Measurements from ENCODE around the gene GRK7.

The GRK7 gene

GRCh38 chr3:141763088-141763750, at the start of gene GRK7:
GRK7 (plus strand) TSS chr3:141763408; CDS start chr3:141778285, 14,877 bp downstream.
- no peak for DNase-seq

DNA sequence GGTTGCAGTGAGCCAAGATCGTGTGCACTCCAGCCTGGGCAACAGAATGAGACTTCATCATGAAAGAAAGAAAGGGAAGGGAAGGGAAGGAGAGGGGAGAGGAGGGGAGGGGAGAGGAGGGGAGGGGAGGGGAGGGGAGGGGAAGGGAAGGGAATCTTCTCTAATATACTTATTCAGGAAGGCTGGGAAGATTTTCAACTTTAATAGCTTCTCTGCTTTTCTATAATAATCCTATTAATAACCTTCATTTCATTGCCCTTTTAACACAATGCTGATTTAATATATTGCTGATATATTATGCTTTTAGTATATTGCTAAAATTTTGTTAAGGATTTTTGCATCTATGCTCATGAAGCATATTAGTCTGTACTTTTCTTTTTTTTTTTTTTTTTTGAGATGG, 48.5 kb upstream of the GRK7 start:
- DNase-seq, result no peak

DNA sequence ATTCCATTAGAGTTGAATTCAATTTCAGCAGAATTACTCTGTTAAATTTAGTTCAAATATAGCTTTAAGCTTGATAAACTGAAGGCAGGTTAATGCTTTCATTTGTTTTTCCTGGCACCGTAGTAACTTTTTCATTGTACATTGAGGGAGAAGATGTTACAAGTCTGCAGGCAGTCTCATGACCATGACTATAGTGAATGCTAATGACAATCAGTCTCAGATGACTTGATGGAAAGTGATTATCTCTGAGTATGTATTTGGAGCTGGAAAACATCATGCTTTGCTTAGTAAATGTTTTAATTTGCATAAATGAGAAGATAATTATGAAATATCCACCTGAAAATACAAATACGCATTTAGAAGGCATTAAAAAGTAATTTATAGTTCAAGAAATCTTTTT, 41.1 kb upstream of the GRK7 start:
- no peak for DNase-seq

- no peak for DNase-seq
These were observed 40.6 kb upstream of the GRK7 start for GRCh38 chr3:141722648-141723047.

GRCh38 chr3:141723255-141723654, 40.0 kb upstream of the GRK7 start:
- no peak for DNase-seq

GRCh38 chr3:141724186-141724585, 39.0 kb upstream of the GRK7 start:
- DNase-seq, result no peak

DNA sequence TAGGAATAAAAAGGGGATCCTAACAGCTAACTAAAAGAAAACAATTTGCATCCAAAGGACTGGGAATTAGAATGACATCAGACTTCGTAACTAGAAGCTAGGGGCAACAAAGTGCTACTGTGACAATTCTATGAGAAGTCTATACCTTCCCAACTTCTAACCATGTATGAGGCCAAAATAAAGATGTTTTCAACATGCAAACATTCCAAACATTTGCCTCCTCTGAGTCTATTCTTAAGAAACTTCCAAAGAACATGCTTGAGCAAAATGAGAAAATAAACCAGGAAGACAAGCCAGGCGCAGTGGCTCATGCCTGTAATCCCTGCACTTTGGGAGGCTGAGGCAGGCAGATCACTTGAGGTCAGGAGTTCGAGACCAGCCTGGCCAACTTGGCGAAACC, 38.2 kb upstream of the GRK7 start:
- no peak for DNase-seq

DNA sequence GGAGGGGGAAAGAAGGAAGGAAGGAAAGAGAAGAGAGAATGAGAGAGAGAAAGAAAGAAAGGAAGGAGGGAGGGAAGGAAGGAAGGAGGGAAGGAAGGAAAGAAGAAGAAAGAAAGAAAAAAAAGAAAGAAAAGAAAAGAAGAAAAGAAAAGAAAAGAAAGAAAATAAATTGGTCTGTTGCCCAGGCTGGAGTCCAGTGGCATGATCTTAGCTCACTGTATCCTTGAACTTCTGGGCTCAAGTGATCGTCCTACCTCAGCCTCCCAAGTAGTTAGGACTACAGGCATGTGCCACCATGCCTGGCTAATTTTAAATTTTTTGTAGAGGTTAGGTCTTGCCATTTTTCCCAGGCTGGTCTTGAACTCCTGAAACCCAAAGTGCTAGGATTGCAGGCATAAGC, 36.7 kb upstream of the GRK7 start:
- DNase-seq, result no peak

- DNase-seq, result no peak
These were observed 34.8 kb upstream of the GRK7 start for GRCh38 chr3:141728355-141728892.

DNA sequence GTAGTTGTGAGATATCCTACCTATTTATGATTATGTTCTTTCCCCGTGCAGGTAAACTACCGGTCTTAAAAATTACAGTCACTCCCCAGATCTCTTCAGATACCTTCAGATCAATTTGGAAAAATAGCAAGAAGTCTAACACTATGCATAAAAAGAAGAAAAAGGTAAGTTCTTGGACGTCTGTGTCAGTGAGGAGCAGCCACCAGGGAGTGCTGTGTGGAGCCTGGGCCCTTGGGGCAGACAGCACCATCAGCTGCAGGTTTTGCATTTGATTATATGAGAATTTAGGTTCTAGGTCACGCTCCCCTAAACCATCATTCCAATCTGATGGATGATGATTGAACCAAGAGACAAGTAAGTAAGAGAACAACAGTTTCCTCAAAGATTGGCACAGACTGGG, 34.0 kb upstream of the GRK7 start:
- no peak for DNase-seq

DNA sequence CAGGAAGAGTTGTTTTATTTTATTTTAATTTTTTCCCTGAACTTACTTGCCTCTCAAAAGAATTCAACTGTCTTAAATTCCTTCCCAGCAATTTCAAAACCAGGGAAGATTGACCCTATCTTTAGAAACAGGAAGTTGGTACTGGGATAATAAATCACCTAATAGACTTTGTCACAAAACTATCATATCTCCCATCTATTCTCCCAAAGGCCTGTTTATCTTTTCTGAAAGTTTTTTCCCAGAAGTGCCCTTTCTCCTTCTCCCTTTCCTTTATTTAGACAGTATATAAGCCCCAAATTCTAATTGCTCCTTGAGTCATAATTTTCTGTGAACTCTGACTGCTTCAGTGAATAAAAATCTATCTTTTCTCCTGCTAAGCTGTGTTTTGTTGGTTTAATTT, 28.0 kb upstream of the GRK7 start:
- DNase-seq, result no peak

DNA sequence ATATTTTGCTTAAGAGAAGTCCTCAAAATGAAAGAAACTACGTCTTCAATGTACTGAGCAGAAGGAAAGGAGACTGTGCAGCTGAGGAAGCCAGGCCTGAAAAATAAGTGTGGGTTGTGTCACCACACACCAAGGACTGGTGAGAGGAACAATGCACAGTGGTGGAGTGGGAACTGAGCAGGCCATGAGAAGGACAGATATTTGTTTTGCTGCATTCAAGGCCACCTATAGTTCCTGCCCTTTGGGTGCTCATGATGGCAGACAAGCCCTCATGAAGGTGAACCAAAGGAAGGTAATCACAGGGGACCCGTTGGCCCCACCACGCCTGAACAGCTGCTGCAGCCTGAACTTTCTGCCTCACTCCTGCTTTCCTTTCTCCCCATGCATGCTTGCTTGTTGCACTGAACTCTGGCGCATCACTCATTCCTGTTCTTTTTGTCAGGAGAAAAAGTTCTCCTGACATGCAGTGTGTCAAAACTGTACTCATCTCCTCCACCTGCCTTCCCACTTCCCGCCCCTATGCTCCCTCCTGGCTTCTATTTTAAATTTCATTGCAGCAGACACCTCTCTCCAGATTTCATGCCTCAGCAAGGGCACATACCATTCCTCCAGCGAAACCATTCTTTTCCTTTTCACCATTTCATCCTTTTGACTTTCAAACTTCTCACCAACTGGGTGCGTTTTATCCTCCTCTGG, 27.3 kb upstream of the GRK7 start:
- peak in 1 of 58 donors; percentile 22 for DNase-seq

GRCh38 chr3:141737093-141737492, 26.1 kb upstream of the GRK7 start:
- peak in 2 of 58 donors; percentile 2 to 4 for DNase-seq

GRCh38 chr3:141737678-141738021, 25.6 kb upstream of the GRK7 start:
- no peak for DNase-seq

DNA sequence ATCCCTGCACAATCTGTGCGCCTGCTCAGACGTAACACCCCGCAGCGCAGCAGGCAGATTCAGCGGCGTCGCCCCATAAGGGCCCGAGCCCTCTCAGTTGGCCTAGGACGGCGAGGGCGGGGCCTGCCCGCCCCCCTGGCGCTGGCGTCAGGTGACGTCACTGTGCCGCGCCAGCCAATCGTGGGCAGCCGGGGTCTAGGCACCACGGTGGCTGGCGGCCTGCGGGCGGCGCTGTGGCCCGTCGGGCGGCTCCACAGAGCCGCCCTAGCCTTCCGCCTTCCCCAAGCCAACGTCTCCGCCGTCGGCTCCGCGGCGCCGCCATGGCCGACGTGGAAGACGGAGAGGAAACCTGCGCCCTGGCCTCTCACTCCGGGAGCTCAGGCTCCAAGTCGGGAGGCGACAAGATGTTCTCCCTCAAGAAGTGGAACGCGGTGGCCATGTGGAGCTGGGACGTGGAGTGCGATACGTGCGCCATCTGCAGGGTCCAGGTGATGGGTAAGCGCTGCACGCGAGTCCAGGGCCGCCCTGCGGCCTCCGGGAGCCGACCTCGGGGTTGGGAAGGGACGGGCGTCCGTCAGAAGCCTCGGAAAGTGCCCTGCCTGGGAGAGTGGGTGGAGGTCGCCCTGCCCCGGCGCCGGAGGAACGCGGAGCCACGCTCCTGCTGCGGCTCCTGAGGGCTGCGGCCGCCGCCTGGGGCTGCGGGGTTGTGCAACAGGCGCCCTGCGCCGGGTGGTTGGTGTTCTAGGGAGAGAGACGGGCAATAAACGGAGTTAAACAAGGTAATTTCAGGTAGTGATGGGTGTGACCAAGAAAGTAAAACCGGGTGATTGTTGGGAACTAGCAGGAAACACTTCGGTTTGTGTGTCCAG, 25.0 kb upstream of the GRK7 start, which contains the start of gene RNF7:
RNF7 (plus strand) TSS at position 277 of the 869 bp plus-strand sequence; CDS start at position 321, 44 bp downstream.
- DNase-seq, result peak; percentile 72 to 95 (median 90)

DNA sequence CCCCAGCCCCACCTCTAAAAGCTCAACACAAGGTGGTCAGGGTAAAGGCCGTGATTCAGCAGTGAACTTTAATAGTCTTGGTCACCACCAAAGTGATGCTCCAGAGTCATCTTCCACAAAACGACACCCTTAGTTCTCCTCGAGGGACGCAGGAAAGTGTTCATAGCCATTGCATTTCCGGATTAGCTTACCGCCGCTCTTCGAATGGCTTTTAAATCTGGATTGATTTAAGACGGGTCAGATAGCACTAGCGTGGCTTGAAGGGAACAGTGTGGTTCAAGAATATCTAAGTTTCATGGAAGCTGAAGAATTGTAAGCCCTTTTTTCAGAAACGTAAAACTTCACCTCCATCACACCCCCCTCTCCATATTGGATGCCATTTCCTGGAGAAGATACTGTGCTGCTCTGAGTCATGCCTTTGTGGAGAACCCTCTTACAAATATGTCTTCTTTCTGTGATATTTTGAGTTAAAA, 24.3 kb upstream of the GRK7 start:
- DNase-seq, result peak in 9 of 58 donors; percentile 25 to 43 (median 33)

DNA sequence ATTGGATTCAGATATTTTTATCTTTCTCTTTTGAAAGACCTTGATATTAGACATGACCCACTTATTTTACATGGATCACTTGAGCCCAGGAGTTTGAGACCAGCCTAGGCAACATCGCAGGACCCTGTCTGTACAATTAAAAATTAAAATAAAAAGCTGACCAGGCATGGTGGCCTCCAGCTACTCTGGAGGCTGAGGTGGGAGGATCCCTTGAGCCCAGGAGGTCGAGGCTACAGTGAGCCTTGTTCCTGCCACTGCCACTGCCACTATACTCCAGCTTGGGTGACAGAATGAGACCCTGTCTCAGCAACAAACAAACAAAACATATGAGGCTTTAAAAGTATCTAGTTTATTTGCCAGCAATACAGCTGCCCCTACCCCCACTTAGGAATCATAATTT, 23.5 kb upstream of the GRK7 start:
- no peak for DNase-seq

DNA sequence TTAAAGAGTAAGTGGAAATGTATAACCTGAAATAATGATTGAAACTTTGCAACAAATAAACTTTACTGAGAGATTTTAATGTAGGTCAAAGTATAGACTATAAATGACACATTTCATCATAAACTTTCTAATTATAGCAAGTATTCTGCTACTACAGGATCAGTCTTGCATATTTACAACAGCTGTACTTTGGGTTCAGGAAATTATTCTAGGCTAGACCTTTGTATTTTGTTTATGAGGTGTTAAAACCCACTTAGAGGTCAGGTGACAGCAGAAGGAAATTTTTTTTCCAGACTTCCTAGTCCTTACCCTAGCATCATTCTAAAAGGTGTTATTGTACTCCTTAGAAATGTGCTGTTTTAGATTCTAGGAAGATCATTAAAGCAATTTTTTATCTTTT, 22.9 kb upstream of the GRK7 start:
- DNase-seq, result no peak

- no peak for DNase-seq
These were observed 19.9 kb upstream of the GRK7 start for GRCh38 chr3:141743305-141743704.

DNA sequence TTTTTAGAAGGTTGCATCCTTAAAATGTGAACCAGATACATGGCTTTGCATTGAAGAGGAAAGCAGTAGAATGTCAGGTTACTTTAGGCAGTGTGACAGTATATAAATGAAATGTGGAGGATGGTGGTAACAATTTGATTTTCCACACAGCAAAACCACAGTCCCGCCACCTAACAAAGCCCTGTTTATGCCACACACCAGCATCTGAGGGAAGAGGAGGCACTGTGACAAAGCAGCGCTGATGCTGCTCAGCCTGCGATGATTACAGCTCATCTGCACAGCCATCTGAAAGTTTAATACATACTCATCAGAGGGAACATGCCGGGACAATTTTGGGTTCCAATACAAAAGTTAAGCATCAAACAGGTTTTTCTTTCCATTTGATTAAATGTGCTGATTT, 16.2 kb upstream of the GRK7 start:
- DNase-seq, result peak in 28 of 58 donors; percentile 0 to 56 (median 19)

GRCh38 chr3:141753399-141753798, 9.8 kb upstream of the GRK7 start:
- DNase-seq, result no peak

GRCh38 chr3:141754032-141754431, 9.2 kb upstream of the GRK7 start:
- no peak for DNase-seq

Measured in anterior cingulate cortex (tissue), 58 donors.